ENCODE data around the gene KIAA0232.
"Not testable (repeated sequence)": the region's sequence is repeated elsewhere in the genome, so short reads cannot be mapped to it uniquely, and the experiment has no call there.

The KIAA0232 gene

GRCh38 chr4:6881908-6882307 lies 99.4 kb downstream of the KIAA0232 start:
- DNase-seq (ENCODE audit: low read depth, low spot score): no peak

- DNase-seq (ENCODE audit: low read depth, low spot score): no peak
Measured at GRCh38 chr4:6884341-6884870, 101.9 kb downstream of the KIAA0232 start.

GRCh38 chr4:6885953-6886557 lies 103.5 kb downstream of the KIAA0232 start:
- DNase-seq (ENCODE audit: low read depth, low spot score): peak; percentile 81

- no peak for DNase-seq (ENCODE audit: low read depth, low spot score)
Measured at GRCh38 chr4:6886886-6887285, 104.4 kb downstream of the KIAA0232 start.

GRCh38 chr4:6887591-6888371 lies 105.3 kb downstream of the KIAA0232 start:
- DNase-seq (ENCODE audit: low read depth, low spot score): no peak

- DNase-seq (ENCODE audit: low read depth, low spot score): no peak
Measured at GRCh38 chr4:6888506-6889071, 106.1 kb downstream of the KIAA0232 start.

- no peak for DNase-seq (ENCODE audit: low read depth, low spot score)
Measured at GRCh38 chr4:6889101-6889735, 106.7 kb downstream of the KIAA0232 start.

GRCh38 chr4:6889736-6890324 lies 107.3 kb downstream of the KIAA0232 start:
- DNase-seq (ENCODE audit: low read depth, low spot score): no peak

GRCh38 chr4:6890358-6890757 lies 107.8 kb downstream of the KIAA0232 start:
- DNase-seq (ENCODE audit: low read depth, low spot score): no peak

- not testable (repeated sequence) for DNase-seq (ENCODE audit: low read depth, low spot score)
Measured at GRCh38 chr4:6890971-6891370, 108.4 kb downstream of the KIAA0232 start.

- DNase-seq (ENCODE audit: low read depth, low spot score): no peak
Measured at GRCh38 chr4:6891436-6892170, 109.1 kb downstream of the KIAA0232 start.

- peak; percentile 50 for DNase-seq (ENCODE audit: low read depth, low spot score)
Measured at GRCh38 chr4:6892190-6892908, 109.8 kb downstream of the KIAA0232 start.

GRCh38 chr4:6892909-6893202 lies 110.3 kb downstream of the KIAA0232 start:
- no peak for DNase-seq (ENCODE audit: low read depth, low spot score)

GRCh38 chr4:6893449-6894085 lies 111.0 kb downstream of the KIAA0232 start:
- DNase-seq (ENCODE audit: low read depth, low spot score): no peak

- DNase-seq (ENCODE audit: low read depth, low spot score): no peak
Measured at GRCh38 chr4:6894086-6894478, 111.6 kb downstream of the KIAA0232 start.

- DNase-seq (ENCODE audit: low read depth, low spot score): no peak
Measured at GRCh38 chr4:6894528-6895498, 112.3 kb downstream of the KIAA0232 start.

GRCh38 chr4:6896035-6896434 lies 113.5 kb downstream of the KIAA0232 start:
- no peak for DNase-seq (ENCODE audit: low read depth, low spot score)

GRCh38 chr4:6898763-6899162 lies 116.2 kb downstream of the KIAA0232 start:
- DNase-seq (ENCODE audit: low read depth, low spot score): no peak
